ENCODE results near the gene LRRC4.

Gene LRRC4

DNA sequence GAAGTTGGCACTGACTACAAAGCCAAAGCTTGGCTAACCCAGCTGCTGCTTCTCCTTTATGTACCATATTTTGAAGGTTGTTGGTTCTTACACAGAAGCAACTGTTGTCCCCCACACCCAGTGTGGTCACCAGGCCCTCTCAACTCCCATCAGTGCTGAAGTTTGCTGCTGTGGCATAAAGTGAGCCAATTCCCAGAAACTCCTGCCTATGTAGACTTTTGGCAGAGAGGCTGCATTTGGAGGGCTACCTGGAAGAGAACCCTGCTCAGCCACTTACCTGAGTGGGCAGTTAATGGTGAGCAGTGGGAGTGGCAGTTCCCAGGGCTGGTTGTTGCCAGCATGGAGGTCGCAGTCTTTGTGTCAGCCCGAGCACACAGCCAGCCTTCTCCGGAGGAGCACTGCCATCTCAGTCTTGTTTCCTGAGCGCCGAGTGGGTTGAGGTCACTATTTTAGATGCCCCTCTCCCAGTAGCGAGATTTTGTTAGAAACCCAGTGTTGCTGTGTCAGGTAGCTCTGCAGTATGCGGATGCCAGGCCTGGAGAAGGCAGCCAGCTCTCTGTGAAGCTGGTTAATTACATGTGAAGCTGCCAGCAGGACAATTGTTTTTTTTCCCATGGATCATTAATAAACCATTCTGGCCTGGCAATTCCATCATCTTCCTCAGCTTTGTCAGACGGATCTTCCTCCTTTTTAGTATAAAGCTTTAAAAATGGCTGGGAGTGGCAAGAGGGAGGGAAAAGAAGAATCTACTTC, 24.5 kb downstream of the LRRC4 start:
- DNase-seq (ENCODE audit: extremely low read depth, low read depth): no peak
- TF ChIP-seq, protein P1, sequence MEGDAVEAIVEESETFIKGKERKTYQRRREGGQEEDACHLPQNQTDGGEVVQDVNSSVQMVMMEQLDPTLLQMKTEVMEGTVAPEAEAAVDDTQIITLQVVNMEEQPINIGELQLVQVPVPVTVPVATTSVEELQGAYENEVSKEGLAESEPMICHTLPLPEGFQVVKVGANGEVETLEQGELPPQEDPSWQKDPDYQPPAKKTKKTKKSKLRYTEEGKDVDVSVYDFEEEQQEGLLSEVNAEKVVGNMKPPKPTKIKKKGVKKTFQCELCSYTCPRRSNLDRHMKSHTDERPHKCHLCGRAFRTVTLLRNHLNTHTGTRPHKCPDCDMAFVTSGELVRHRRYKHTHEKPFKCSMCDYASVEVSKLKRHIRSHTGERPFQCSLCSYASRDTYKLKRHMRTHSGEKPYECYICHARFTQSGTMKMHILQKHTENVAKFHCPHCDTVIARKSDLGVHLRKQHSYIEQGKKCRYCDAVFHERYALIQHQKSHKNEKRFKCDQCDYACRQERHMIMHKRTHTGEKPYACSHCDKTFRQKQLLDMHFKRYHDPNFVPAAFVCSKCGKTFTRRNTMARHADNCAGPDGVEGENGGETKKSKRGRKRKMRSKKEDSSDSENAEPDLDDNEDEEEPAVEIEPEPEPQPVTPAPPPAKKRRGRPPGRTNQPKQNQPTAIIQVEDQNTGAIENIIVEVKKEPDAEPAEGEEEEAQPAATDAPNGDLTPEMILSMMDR (IDR thresholded peaks at IDR 0.05; ENCODE audit: low read depth, low read length, missing control alignments): no peak
- H3K4me3 ChIP-seq (replicated peaks; ENCODE audit: low read depth, low read length): no peak overlapping the region

DNA sequence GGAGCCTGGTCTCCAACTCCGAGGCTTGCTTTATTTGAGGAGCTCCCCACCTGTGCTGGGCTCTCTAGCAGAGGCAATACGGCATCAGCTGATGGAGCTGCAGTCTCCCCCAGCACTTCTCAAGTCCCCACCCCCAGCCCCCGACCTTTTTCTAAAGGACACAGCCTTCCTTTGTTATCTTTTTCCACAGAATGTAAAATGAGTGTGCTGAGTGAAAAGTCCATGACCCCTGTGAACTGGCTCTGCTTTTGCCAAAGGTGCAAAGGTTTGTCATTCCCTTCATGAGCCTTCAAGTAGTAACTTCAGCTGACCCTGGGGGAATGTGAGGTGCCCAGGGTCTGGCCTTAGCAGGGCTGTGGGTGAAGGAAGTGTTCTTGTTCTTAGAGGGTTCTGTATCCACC, 25.5 kb downstream of the LRRC4 start:
- TF ChIP-seq, protein P1 (IDR thresholded peaks at IDR 0.05; ENCODE audit: low read depth, low read length, missing control alignments): no peak
- no peak for DNase-seq (ENCODE audit: extremely low read depth, low read depth)
- no peak overlapping the region for H3K4me3 ChIP-seq (replicated peaks; ENCODE audit: low read depth, low read length)

DNA sequence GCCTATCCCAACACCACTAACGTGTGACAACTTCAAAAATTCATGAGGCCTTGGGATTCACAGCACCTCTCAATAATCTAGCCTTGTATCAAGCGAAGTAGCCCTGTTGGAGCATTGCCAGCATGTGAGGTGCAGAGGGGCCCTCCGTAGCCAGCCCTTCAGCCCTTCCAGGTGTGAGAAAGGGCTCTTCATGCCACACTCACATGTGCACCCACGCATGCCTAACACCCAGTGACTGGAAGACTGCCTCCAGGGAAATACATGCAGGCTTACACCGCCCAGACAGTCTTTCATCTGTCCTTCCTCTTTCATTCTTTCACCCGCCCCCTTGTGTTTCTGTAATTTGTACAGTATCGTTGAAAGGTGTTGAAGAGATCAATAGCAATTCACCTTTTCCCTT, 26.1 kb downstream of the LRRC4 start:
- TF ChIP-seq, protein P1 (IDR thresholded peaks at IDR 0.05; ENCODE audit: low read depth, low read length, missing control alignments): no peak
- H3K4me3 ChIP-seq (replicated peaks; ENCODE audit: low read depth, low read length): no peak overlapping the region
- DNase-seq (ENCODE audit: extremely low read depth, low read depth): no peak

DNA sequence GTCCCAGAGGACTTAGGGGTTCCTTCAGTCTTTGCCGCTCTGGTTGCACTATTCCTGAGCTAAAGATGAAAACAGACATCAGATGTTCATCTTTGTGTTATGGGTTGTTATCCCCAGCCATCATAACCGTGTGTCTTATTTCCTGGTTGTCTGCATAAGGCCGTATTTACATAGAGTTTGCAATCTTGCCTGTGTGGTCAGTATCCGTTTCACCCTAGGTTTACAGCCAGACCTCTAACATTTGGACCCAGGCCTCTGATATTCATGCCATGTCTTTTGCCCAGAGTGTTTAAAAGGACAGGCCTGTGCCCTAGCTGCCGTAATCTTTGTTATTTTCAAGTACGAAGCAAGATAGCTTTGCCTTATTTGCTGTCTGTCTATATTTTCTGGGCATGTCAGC, 26.6 kb downstream of the LRRC4 start:
- no peak for DNase-seq (ENCODE audit: extremely low read depth, low read depth)
- H3K4me3 ChIP-seq (replicated peaks; ENCODE audit: low read depth, low read length): no peak overlapping the region
- TF ChIP-seq, protein P1 (IDR thresholded peaks at IDR 0.05; ENCODE audit: low read depth, low read length, missing control alignments): no peak

DNA sequence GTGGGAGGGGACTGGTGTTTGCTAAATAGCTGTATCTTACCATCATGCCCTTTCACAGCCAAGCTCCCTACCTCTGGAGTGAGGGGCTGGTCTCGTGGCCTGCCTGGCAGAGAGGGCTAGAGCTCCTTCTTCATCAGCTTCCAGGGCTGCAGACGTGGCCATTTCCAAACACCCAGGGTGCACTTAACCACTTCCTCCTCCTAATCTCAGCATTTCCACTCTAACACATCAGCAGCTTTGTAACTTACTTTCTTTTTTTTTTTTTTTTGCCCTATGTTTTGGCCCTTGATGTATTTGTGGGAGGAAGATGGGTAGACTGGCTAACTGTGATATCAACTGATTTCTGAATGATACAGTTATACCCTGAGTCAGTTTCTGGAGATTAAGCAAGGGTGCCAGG, 27.4 kb downstream of the LRRC4 start:
- TF ChIP-seq, protein P1 (IDR thresholded peaks at IDR 0.05; ENCODE audit: low read depth, low read length, missing control alignments): no peak
- no peak overlapping the region for H3K4me3 ChIP-seq (replicated peaks; ENCODE audit: low read depth, low read length)
- no peak for DNase-seq (ENCODE audit: extremely low read depth, low read depth)

DNA sequence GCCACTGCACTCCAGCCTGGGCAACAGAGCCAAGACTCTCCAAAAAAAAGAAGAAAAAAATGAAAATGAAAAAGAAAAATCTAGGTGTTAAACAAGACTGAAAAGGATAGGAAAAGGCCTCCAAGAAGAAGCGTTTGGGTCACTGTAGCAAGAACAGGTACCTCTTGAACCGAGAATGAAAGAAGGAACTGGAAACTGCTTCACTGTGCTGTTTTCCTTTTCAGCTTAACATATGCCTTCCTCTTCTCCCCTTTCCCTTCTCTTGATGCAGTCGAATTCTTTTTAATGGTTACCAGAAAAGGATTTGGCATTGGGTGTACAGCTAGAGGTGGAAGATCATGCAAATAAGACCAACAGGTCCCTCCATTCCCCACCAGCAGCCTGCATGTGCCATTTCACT, 28.1 kb downstream of the LRRC4 start:
- no peak for DNase-seq (ENCODE audit: extremely low read depth, low read depth)
- H3K4me3 ChIP-seq (replicated peaks; ENCODE audit: low read depth, low read length): no peak overlapping the region
- TF ChIP-seq, protein P1 (IDR thresholded peaks at IDR 0.05; ENCODE audit: low read depth, low read length, missing control alignments): no peak

DNA sequence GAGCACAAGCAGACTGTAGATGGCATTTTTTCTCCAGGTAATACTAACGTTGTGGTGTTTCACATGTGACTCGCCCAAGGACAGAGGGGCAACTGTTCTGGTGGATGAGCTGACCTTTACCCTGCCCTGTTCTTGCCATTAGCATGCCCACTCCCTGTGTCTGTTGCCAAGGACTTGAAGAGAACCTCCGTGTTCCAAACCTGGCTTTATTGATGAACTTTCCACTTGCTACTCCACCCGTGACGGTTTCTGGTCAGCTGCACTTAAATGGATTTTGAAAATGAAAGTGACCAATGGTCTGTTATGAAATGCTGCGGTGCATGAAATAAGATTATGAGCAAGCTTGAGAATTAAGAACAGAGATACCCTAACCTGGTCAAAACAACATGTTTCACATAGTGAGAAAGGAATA, 30.4 kb downstream of the LRRC4 start:
- no peak for DNase-seq (ENCODE audit: extremely low read depth, low read depth)
- no peak overlapping the region for H3K4me3 ChIP-seq (replicated peaks; ENCODE audit: low read depth, low read length)
- TF ChIP-seq, protein P1 (IDR thresholded peaks at IDR 0.05; ENCODE audit: low read depth, low read length, missing control alignments): no peak
